GM12892 (cell line): Measurements from ENCODE around the gene DOK4.

Source experiments
- DNase-seq: peaks from one replicate; pipeline ENCODE4 v3.0.0; 2011; ENCODE audit not compliant: insufficient read length
- FAIRE-seq: peaks from 2 replicates; lab custom pipeline; 2011; peaks lifted over from hg19 to GRCh38; lab: Jason Lieb, UNC
- POLR2A ChIP-seq: IDR thresholded peaks from 2 replicates; pipeline ENCODE4 v1.6.1; 2011; ENCODE audit warnings: low read depth, low read length, control low read depth
- POLR2AphosphoS5 ChIP-seq: IDR thresholded peaks from 2 replicates; pipeline ENCODE4 v1.6.1; 2011; ENCODE audit warnings: low read depth, low read length, control low read depth
- TAF1 ChIP-seq: IDR thresholded peaks from 2 replicates; pipeline ENCODE4 v1.6.1; 2011; ENCODE audit warnings: low read depth, mild to moderate bottlenecking, control low read depth, low read length, borderline replicate concordance

DOK4 gene

GRCh38 chr16:57423152-57423551, 63.1 kb downstream of the DOK4 start:
- no peak for TF ChIP-seq TAF1
- no peak for TF ChIP-seq POLR2AphosphoS5
- no peak for TF ChIP-seq POLR2A
- no peak for DNase-seq
- FAIRE-seq: no peak

DNA sequence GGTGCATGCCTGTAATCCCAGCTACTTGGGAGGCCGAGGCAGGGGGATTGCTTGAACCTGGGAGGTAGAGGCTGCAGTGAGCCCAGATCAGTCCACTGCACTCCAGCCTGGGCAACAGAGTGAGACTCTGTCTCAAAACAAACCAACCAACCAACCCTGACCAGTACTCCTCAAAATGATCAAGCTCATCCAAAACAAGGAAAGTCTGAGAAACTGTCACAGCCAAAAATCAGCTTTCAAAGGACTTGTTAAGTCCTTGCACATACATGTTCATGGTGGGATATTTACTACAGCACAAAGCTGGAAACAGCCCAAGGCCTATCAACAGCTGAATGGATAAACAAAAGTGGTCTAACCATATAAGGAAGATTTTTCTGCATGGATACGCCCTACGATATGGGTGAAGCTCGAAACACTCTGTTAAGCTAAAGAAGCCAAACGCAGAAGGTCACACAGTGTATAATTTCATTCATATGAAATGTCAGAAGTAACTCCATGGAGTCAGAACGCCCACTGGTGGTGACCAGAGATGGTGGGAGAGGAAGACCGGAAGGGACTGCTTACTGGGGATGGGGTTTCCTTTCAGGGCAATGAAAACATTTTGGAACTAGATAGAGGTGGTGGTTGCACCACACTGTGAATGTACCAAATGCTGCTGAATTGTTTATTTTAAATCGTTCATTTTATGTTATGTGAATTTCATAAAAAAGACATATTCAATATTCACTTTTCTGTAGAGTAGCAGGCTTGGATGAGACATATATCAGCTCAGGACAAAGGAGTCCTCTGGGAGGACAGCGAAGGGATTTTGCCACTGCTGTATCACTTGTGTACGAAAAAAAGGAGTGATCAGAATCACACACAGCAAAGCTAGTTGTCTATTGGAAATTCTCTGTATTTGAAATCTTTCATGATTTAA, 64.0 kb downstream of the DOK4 start:
- peak; percentile 75 for FAIRE-seq

More for the DNA sequence above, 64.0 kb downstream of the DOK4 start:
- DNase-seq: no peak
- no peak for TF ChIP-seq TAF1
- no peak for TF ChIP-seq POLR2A
